ENCODE results near the gene CNTNAP2. TPM values are rescaled to one million over a fixed set of nuclear protein-coding genes. Genes with fewer than 3 reads are reported as not detected.

The CNTNAP2 gene
- total and polyA plus RNA-seq, 2 of the 8 experiments (the other 6 are each of a cell fraction or from before 2014, with no cell fraction given), result 27.9 to 71.0 TPM

GRCh38 chr7:146652176-146652575 is 535.6 kb downstream of the CNTNAP2 start (continued):
- TF ChIP-seq RFX5 (IDR thresholded peaks at IDR 0.05; ENCODE audit: borderline replicate concordance, low read depth, low read length) (no peak), CEBPB (IDR thresholded peaks at IDR 0.05; ENCODE audit: low read depth, low read length) (no peak), CREB1 (IDR thresholded peaks at IDR 0.05) (no peak), CTCF (IDR thresholded peaks at IDR 0.05; ENCODE audit: control extremely low read depth in 1 of 3, insufficient read depth in 1 of 3, low read depth in 1 of 3, low read length in 3 of 3) (no peak)
- TF ChIP-seq, protein P1, sequence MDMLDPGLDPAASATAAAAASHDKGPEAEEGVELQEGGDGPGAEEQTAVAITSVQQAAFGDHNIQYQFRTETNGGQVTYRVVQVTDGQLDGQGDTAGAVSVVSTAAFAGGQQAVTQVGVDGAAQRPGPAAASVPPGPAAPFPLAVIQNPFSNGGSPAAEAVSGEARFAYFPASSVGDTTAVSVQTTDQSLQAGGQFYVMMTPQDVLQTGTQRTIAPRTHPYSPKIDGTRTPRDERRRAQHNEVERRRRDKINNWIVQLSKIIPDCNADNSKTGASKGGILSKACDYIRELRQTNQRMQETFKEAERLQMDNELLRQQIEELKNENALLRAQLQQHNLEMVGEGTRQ (IDR thresholded peaks at IDR 0.05; ENCODE audit: low read length), result no peak
